ENCODE data around the gene KIF1B. TPM values are rescaled to one million over a fixed set of nuclear protein-coding genes. Genes with fewer than 3 reads are reported as not detected.

KIF1B gene
- total RNA-seq, 1 experiment from 2014 or later = 69.5 TPM

DNA sequence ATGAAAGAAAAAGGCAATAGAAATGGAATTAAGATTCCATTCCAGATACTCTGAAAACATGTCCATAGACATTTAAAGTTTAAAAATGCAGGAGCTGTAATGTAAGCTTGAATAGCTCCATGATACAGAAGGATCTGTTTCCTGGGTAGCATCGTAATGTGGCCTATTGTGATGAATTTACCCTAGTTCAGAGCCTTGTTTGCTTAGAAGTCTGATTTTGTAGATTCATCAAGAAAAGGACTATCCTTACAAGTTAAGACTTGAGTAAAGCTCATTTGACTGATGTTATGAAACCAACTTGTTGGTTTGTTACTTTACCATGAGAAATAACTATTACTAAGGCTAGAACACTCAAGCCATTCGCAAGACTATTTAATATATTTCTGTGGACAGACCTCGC lies 55.5 kb downstream of the KIF1B start:
- no TSS peak for BruUV-seq (replicated peaks)
- Histone ChIP-seq H3K36me3 (ENCODE audit: insufficient read depth, low read length, poor library complexity, severe bottlenecking) (peaks cover 40% of the 10 kb centered on the region), H3K4me3 (ENCODE audit: low read depth, low read length, poor library complexity, severe bottlenecking) (no peak overlapping the region), H3K27me3 (replicated peaks; ENCODE audit: insufficient read depth, low read depth, low read length, poor library complexity) (no peaks in the 10 kb centered on the region), H3K9me3 (ENCODE audit: low read depth, low read length, poor library complexity, severe bottlenecking) (no peaks in the 10 kb centered on the region), H3K4me1 (ENCODE audit: insufficient read depth, low read length, poor library complexity, severe bottlenecking) (no peaks in the 10 kb centered on the region), H3K27ac (ENCODE audit: low read depth, low read length, poor library complexity, severe bottlenecking) (no peak overlapping the region)
- ChIA-PET POLR2A (ENCODE audit: low non-redundant PET) (no interaction called here), CTCF (interaction anchor here (0.7 kb wide), 1 partner anchor 56 kb away, joined by 3 read pairs; the partner anchor contains the start of gene KIF1B)
- TF ChIP-seq, protein P1, sequence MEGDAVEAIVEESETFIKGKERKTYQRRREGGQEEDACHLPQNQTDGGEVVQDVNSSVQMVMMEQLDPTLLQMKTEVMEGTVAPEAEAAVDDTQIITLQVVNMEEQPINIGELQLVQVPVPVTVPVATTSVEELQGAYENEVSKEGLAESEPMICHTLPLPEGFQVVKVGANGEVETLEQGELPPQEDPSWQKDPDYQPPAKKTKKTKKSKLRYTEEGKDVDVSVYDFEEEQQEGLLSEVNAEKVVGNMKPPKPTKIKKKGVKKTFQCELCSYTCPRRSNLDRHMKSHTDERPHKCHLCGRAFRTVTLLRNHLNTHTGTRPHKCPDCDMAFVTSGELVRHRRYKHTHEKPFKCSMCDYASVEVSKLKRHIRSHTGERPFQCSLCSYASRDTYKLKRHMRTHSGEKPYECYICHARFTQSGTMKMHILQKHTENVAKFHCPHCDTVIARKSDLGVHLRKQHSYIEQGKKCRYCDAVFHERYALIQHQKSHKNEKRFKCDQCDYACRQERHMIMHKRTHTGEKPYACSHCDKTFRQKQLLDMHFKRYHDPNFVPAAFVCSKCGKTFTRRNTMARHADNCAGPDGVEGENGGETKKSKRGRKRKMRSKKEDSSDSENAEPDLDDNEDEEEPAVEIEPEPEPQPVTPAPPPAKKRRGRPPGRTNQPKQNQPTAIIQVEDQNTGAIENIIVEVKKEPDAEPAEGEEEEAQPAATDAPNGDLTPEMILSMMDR (conservative IDR thresholded peaks at IDR 0.05; ENCODE audit: low read depth, low read length) = no peak
- no peak for TF ChIP-seq EZH2 (IDR thresholded peaks at IDR 0.05; ENCODE audit: borderline replicate concordance, low read depth, low read length, poor library complexity, severe bottlenecking)
- no peak for DNase-seq (ENCODE audit: low spot score)
- intact Hi-C loops (cut with micrococcal nuclease; ENCODE audit: unreplicated experiment) = no loop called here

DNA sequence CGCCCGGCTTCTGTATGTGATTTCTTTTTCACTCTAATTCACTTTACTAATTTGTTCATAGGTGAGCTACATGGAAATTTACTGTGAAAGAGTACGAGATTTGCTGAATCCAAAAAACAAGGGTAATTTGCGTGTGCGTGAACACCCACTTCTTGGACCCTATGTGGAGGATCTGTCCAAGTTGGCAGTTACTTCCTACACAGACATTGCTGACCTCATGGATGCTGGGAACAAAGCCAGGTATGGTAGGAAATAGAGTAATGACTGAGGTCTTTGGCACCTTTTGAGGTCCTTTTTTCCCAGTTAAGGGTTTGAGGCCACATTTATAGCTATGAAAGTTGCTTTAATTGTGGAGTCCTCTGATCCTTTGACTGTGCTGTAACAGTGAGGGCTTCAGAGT lies 56.9 kb downstream of the KIF1B start:
- ChIA-PET POLR2A (ENCODE audit: low non-redundant PET) (no interaction called here), CTCF (no interaction called here)
- Histone ChIP-seq H3K4me1 (ENCODE audit: insufficient read depth, low read length, poor library complexity, severe bottlenecking) (no peaks in the 10 kb centered on the region), H3K4me3 (ENCODE audit: low read depth, low read length, poor library complexity, severe bottlenecking) (no peak overlapping the region), H3K9me3 (ENCODE audit: low read depth, low read length, poor library complexity, severe bottlenecking) (no peaks in the 10 kb centered on the region), H3K27me3 (replicated peaks; ENCODE audit: insufficient read depth, low read depth, low read length, poor library complexity) (no peaks in the 10 kb centered on the region), H3K36me3 (ENCODE audit: insufficient read depth, low read length, poor library complexity, severe bottlenecking) (peaks cover 38% of the 10 kb centered on the region), H3K27ac (ENCODE audit: low read depth, low read length, poor library complexity, severe bottlenecking) (no peak overlapping the region)
- TF ChIP-seq, protein P1 (conservative IDR thresholded peaks at IDR 0.05; ENCODE audit: low read depth, low read length) = no peak
- TF ChIP-seq EZH2 (IDR thresholded peaks at IDR 0.05; ENCODE audit: borderline replicate concordance, low read depth, low read length, poor library complexity, severe bottlenecking) = no peak
- intact Hi-C loops (cut with micrococcal nuclease; ENCODE audit: unreplicated experiment) = no loop called here
- no TSS peak for BruUV-seq (replicated peaks)
- DNase-seq (ENCODE audit: low spot score) = no peak

DNA sequence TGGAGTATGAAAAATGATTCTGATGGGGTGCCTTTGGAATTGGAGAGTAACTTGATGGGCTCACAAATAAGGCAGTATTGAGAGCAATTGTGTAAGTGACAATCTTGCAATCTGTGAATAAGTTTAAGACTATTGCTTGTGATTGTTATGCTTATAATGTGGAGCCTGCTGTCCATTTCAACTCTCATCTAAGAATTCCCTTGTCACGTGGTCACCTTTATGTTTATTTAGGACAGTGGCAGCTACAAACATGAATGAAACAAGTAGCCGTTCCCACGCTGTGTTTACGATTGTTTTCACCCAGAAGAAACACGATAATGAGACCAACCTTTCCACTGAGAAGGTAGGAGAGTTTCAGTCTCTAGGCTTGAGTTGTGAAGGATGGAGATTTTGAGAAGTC lies 57.6 kb downstream of the KIF1B start:
- Histone ChIP-seq H3K27me3 (replicated peaks; ENCODE audit: insufficient read depth, low read depth, low read length, poor library complexity) (no peaks in the 10 kb centered on the region), H3K4me1 (ENCODE audit: insufficient read depth, low read length, poor library complexity, severe bottlenecking) (no peaks in the 10 kb centered on the region), H3K9me3 (ENCODE audit: low read depth, low read length, poor library complexity, severe bottlenecking) (no peaks in the 10 kb centered on the region), H3K4me3 (ENCODE audit: low read depth, low read length, poor library complexity, severe bottlenecking) (no peak overlapping the region), H3K36me3 (ENCODE audit: insufficient read depth, low read length, poor library complexity, severe bottlenecking) (peaks cover 34% of the 10 kb centered on the region), H3K27ac (ENCODE audit: low read depth, low read length, poor library complexity, severe bottlenecking) (no peak overlapping the region)
- CTCF ChIA-PET = no interaction called here
- no TSS peak for BruUV-seq (replicated peaks)
- TF ChIP-seq, protein P1 (conservative IDR thresholded peaks at IDR 0.05; ENCODE audit: low read depth, low read length) = no peak
- TF ChIP-seq EZH2 (IDR thresholded peaks at IDR 0.05; ENCODE audit: borderline replicate concordance, low read depth, low read length, poor library complexity, severe bottlenecking) = no peak
- intact Hi-C loops (cut with micrococcal nuclease; ENCODE audit: unreplicated experiment) = no loop called here
- no peak for DNase-seq (ENCODE audit: low spot score)
- POLR2A ChIA-PET (ENCODE audit: low non-redundant PET) = no interaction called here
